HG02588 (cell line): ENCODE results near the gene CARMIL1.

ENCODE experiments used
- ATAC-seq: cut with Tn5 transposase; IDR thresholded peaks from one replicate; pipeline ENCODE4 v1.9.1; 2021; ENCODE audit warnings: mild to moderate bottlenecking, moderate library complexity; ENCODE audit not compliant: unreplicated experiment

Gene CARMIL1

GRCh38 chr6:25332655-25333071 is 53.5 kb downstream of the CARMIL1 start:
- no peak for ATAC-seq

- ATAC-seq: no peak
Observed at GRCh38 chr6:25333471-25333870, 54.3 kb downstream of the CARMIL1 start.

GRCh38 chr6:25334793-25335192 is 55.6 kb downstream of the CARMIL1 start:
- ATAC-seq: peak; percentile 46

- ATAC-seq: no peak
Observed at GRCh38 chr6:25336996-25337395, 57.8 kb downstream of the CARMIL1 start.

GRCh38 chr6:25337431-25337830 is 58.3 kb downstream of the CARMIL1 start:
- ATAC-seq: no peak

- no peak for ATAC-seq
Observed at GRCh38 chr6:25340431-25341202, 61.4 kb downstream of the CARMIL1 start.

- no peak for ATAC-seq
Observed at GRCh38 chr6:25341203-25341552, 62.0 kb downstream of the CARMIL1 start.

- no peak for ATAC-seq
Observed at GRCh38 chr6:25341923-25342619, 62.9 kb downstream of the CARMIL1 start.

GRCh38 chr6:25342802-25343201 is 63.6 kb downstream of the CARMIL1 start:
- no peak for ATAC-seq

GRCh38 chr6:25343984-25344383 is 64.8 kb downstream of the CARMIL1 start:
- ATAC-seq: no peak

GRCh38 chr6:25344827-25345226 is 65.7 kb downstream of the CARMIL1 start:
- ATAC-seq: no peak

- ATAC-seq: no peak
Observed at GRCh38 chr6:25346064-25346463, 66.9 kb downstream of the CARMIL1 start.

GRCh38 chr6:25350573-25350972 is 71.4 kb downstream of the CARMIL1 start:
- ATAC-seq: no peak

GRCh38 chr6:25351485-25351884 is 72.3 kb downstream of the CARMIL1 start:
- ATAC-seq: no peak

GRCh38 chr6:25352285-25352684 is 73.1 kb downstream of the CARMIL1 start:
- no peak for ATAC-seq

GRCh38 chr6:25354078-25354932 is 75.1 kb downstream of the CARMIL1 start:
- no peak for ATAC-seq

GRCh38 chr6:25359191-25359861 is 80.2 kb downstream of the CARMIL1 start:
- no peak for ATAC-seq

GRCh38 chr6:25359891-25360290 is 80.7 kb downstream of the CARMIL1 start:
- no peak for ATAC-seq

- no peak for ATAC-seq
Observed at GRCh38 chr6:25360621-25361020, 81.4 kb downstream of the CARMIL1 start.

- ATAC-seq: no peak
Observed at GRCh38 chr6:25363427-25363826, 84.3 kb downstream of the CARMIL1 start.

- ATAC-seq: no peak
Observed at GRCh38 chr6:25365154-25365553, 86.0 kb downstream of the CARMIL1 start.
